Activated CD8-positive, alpha-beta memory T cell treated with anti-CD3 and anti-CD28 coated beads for 24 hours (primary cell): ENCODE data around the gene GRM5.

ENCODE experiments used
- DNase-seq: peaks from one replicate; pipeline ENCODE4 v3.0.0-alpha.2; 2020

GRM5 gene

DNA sequence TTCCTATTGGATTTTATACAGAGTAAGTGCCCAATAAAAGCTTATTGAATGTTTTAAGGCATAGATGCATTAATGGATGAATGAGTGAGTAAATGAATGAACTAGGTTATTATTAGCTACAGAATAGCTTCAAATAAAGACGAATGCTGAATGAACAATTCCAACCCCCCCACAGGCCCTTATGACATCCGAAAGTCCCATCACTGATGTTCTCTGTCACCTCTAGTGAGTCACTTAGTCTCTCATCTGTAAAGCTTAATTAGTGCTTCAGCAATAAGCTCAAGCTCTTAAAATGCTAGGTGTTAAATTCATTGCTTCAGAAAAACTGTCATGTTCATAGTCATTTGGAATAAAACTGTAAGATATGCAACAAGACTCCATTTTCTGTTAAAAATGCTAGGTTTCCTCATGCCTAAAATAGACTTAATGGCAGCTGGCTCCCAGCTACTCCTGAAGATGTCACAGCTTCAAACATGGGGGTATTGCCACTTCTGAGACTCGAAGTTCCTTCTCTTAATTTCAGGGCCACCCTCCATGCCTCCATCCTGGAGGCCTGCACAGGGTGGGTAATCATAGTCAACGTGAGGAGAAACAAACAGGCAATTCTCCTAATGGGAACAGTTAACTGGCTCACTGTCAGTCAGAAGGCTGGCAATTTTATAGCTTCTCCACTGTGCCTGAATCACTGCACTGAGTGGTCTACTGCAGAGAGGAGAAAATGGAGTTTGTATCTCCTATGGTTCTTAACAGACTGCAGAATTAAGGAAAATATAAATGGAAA is 373.3 kb downstream of the GRM5 start:
- DNase-seq: no peak

DNA sequence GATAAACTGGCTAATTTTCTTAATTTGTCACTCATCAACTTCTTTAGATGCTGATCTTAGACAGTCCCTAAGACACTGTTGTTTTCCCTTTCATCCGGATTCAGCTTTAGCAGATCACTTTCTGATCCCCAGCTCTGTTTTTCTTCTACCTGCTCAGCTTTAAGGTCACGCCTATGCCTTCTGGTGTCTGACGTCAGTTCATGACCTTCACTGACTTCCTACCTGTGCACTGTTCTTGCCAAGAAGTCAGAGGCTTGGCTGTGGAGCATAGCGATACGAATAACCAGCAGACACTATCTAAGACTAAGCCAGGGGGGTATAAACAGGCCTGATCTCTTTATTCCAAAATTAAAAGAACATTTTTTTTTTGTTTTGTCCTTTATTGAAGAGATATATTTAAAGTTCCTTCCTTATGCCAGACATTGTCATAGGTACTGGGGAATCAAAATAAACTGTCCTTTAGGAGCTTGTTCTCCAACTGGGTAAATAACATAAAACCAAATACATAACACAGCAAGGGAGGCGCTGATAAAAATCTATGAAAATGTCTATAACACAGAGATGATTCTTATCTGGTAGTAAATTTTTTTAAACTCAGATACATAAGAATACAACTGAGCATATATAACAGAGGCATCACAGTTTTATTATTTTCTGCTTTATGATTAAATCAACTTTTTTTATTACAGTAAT is 376.1 kb downstream of the GRM5 start:
- DNase-seq: no peak

DNA sequence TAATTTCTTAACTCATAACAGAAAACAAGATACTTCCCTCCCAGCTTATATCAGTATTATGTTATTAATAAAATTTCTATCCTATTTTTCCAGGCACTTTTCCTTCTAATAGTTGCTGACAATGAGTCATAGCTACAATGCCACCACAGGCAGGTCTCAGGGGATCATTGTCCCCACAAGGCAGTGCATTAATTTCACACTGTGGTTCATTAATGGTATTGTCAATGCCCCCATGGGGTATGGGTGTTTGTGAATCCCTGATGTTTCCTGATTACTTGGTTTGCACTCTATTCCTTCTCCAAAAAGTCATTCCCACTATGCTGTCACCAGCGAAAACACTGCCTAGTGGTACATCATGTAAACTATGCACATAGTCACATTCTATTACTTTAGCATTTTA is 382.8 kb downstream of the GRM5 start:
- DNase-seq: no peak

GRCh38 chr11:88680806-88681205 is 385.0 kb downstream of the GRM5 start:
- no peak for DNase-seq

DNA sequence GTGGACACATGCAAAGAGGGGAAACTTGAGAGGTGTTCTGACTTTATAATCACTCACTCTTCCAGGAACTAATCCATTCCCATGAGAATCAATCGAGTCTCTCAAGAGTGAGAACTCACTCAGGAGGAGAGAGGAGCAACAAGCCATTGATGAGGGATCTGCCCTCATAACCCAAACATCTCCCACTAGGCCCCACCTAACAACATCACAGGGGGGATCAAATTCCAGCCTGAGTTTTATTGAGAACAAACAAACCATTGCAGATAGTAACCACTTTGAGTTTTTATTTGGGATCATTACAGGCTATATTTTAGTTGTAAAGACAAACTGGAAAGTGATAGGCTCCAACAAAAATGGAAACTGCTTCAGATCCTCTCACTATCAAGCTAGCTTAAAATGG is 399.4 kb downstream of the GRM5 start:
- DNase-seq: no peak

GRCh38 chr11:88657076-88657738 is 408.6 kb downstream of the GRM5 start:
- no peak for DNase-seq

DNA sequence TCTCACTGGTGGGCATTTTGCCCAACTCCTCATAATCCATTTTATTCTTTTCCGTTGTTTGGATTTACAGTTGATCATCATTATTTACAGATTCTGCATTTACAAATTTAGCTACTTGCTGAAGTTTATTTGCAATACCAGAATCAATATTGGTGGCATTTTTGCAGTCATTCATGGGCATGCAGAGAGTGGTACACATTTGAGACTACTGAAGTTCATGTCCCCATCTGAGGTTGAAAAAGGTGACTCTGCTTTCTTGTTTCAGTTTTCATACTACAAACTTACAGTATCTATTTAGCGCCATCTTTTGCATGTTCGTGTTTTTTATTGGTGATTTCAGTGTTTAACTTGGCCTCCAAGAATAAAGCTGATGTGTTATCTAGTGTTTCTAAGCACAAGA is 409.5 kb downstream of the GRM5 start:
- DNase-seq: no peak

DNA sequence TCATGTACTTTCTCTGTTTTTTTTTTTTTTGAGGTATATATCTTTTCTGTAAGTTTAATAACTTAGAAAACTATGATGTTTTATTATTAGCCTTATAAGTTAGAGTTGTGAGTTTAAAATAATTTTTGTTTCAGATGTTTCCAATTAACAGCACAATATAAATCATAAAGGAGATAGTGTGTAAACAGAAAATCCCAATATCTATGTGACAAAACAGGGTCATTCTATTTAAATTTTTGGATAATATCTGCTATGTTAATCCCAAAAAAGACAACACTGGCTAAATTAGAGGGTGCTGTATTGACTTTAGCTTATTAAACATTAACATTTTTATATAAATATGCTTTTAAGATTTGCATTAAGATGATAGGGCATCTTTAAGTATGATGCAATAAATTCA is 410.1 kb downstream of the GRM5 start:
- no peak for DNase-seq

DNA sequence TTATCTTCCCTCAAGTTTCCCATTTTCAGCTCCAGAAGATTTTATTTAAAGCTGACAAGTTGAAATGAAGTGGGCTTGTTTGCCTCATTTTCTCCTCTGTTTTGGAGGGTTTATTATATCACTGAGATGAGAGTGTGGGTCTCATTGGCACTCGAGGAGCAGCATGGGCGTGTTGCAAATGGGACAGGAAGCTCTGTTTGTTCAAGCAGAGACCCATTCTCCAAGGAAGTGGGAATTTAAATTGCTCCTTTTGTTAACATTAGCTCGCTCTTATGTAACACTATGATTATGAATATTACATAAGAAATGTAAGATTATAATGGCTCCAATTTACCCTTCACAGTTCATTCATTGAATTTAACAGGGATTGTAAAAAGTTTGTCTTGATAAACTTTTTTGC is 410.6 kb downstream of the GRM5 start:
- no peak for DNase-seq

DNA sequence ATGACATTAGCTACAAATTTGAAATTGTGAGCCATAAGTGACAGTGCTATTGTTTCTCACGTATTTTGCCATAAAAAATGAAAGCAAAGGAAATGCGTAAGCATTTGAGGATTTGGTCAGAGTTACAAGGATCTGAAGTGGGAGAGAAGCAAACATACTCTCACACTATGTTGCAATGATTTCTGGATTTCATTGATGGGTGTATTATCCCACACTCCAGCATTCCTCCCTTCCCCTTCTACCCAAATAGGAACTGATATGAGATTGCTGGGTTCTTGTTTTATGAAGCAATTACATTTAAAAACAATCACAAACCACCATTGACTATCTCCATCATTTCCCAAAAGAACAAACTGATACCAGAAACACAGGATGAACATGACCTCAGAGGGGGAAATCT is 414.2 kb downstream of the GRM5 start:
- DNase-seq: no peak

DNA sequence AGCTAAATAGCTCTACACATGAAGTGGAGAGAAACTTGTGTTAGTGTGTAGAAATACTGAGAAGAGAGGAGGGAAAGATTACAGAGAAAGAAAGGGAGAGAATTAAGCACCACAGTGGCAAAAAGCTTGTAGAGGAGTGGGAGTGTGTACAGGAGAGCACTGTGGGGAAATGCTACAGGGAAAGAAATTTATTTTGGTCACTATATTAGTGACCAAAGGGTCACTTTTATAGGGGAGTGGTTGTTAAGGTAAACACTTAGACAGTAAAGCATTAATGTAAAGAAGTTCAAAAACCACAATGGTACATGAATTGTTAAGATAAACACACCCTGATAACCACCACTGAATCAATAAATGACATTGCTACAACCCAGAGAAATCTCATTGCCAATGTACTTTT is 421.1 kb downstream of the GRM5 start:
- DNase-seq: no peak

DNA sequence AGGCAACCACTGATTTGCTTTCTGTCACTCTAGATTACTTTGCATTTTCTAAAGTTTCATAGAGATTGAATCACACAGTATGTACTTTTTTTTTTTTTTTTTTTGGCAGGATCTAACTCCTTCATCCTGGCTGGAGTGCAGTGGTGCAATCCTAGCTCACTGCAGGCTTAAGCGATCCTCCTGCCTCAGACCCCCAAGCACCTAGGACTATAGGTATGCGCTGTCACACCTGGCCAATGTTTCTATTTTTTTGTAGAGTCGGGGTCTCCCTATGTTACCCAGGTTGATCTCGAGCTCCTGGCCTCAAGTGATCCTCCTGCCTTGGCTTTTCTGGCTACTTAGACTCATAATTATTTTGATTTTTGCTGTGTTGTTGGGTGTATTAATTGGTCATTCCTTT is 433.6 kb downstream of the GRM5 start:
- DNase-seq: no peak

- DNase-seq: no peak
Measured at GRCh38 chr11:88631497-88631896, 434.3 kb downstream of the GRM5 start.

GRCh38 chr11:88629496-88629895 is 436.3 kb downstream of the GRM5 start:
- no peak for DNase-seq

DNA sequence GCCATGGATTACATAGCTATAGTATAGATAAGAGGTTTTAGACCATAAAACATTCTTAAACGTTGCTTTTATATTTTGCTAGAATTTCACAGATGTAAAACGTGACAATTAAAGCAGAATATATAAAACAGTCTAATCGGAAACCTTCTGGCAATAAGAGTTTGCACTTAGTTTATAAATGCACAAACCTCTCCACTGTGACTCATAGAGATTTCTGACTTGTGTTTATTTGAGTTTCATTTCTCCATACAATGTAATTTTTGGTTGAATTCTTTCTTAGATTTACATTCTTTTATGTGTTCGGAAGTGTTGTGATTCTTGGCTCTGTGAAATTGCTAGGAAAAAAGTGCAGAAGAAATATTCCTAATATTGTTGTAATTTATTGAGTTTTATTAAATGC is 439.6 kb downstream of the GRM5 start:
- DNase-seq: no peak

DNA sequence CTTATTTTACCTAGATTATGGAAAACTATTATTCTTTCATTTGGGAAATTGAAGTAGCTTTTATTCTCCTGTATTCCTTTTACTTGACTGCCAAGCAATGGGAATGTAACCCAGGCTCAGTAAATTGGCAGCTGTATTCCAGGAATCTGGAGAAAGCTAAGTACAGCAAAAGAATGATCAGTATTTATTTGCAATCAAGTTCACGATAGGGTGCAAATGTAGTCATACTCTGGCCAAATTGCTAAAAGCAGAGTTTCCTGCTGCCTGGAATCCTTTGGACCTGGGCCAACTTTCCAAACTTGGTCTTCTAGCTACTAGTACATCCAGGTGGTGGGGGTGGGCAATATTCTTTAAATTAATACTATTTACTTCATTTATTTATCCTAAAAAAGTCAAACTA is 442.3 kb downstream of the GRM5 start:
- DNase-seq: no peak

- DNase-seq: no peak
Measured at GRCh38 chr11:88620568-88621130, 445.1 kb downstream of the GRM5 start.

DNA sequence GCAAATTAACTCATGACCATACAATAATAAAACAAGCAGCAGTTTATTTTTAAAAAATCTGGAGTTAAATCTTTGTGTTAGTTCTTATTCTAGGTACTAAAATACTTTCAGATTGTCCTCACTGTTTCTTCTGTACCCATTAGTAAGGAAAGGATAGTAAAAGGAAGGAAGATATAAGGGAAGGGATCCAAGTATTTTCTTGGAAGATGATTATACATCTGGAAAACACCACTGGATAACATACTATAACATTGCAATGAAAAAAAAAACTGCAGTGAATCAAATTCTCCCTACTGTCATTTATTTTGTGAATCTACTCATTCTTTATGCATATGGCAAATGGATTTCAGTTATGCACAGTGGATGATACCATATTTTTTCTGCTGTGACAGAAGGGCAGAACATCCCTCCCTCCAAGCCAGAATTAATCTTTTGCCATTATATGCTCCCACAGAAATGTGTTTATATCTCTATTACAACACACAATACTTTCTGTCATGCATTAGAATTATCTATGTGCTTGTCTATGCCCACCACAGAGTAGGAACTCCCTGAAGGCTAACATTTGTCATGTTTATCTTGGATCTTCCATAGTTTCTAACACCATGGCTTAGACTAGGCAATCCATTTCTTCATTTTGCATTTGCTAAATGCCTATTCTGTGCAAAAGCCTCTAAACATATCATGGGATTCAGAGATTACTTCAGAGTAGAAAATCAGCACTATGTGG is 446.0 kb downstream of the GRM5 start:
- no peak for DNase-seq

- DNase-seq: no peak
Measured at GRCh38 chr11:88619071-88619425, 446.7 kb downstream of the GRM5 start.

DNA sequence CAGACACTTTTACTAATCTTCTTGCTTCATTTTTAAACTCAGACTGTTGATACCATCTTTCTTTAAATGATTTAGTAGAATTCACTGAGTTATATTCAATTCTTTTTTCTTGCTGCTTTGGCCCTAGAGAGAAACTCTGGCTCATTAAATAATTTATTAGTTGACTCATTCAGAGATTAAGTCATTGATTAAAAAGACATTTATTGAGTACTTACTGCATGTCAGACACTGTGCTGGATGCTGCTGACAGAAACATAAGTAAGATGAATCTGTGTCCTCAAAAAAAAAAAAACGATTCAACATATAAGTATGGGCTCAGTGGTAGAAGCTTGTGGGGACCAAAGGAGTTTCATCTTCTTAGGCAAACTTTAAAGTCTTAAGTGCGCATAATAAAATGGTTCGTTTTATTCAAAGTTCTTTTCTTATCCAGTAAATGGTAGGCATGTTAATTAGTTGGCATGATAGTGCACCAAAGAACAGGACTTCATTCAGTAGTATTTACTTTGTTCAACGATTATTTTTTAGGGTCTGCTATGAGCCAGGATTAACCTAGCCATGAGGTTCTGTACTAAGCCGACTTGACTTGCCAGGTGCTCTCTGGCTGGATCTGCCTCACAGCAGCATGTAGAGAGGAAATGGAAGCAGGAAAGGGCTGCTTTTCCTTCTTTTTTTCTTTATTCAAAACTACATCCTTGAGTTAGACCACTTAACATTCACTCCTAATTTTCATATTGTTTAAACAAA is 447.3 kb downstream of the GRM5 start:
- DNase-seq: no peak

- DNase-seq: no peak
Measured at GRCh38 chr11:88617226-88617625, 448.6 kb downstream of the GRM5 start.

DNA sequence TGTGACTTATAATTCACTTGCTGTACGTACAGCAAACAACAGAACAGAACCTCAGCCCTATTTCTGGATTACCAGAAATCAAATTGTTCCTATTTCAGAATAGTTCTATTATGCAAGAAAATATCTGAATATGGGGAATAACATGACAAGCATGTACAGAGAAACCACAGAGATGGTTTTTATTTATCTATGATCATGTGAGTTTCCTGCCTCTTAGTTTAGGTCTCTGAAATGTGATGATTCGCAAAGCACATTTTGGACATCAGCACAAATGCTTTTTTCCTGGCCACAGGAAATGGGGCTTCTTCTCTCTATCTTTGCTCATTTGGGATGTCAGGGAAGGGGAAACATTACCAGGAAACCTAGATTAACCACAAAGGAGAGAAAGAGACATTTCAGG is 461.5 kb downstream of the GRM5 start:
- no peak for DNase-seq
